Fibroblast of lung (primary cell): ENCODE data around the gene KCNK5. TPM values are rescaled to one million over a fixed set of nuclear protein-coding genes. Genes with fewer than 3 reads are reported as not detected.

Source experiments
- DNase-seq, 2 donors: peaks; one replicate each; pipeline versions ENCODE4 v3.0.0 to v3.0.0-alpha.2; 2010; ENCODE audit warnings: low read depth in 2 of 2
- H2AFZ ChIP-seq: 2 replicates; pipeline ENCODE4 v1.5.1; 2012; ENCODE audit warnings: low read length, control low read depth, inconsistent platforms
- H3K27ac ChIP-seq: 2 replicates; pipeline ENCODE4 v1.5.1; 2011; ENCODE audit warnings: low read length, control low read depth; ENCODE audit not compliant: insufficient read depth
- H3K27me3 ChIP-seq: 2 replicates; pipeline ENCODE4 v1.5.1; 2011; ENCODE audit warnings: mild to moderate bottlenecking, low read length; ENCODE audit not compliant: control insufficient read depth, insufficient read depth
- H3K36me3 ChIP-seq: 2 replicates; pipeline ENCODE4 v1.5.1; 2011; ENCODE audit warnings: low read length; ENCODE audit not compliant: control insufficient read depth, insufficient read depth
- H3K4me1 ChIP-seq: 2 replicates; pipeline ENCODE4 v1.5.1; 2011; ENCODE audit warnings: low read length; ENCODE audit not compliant: control insufficient read depth, insufficient read depth; ENCODE audit errors: extremely low read depth
- H3K4me2 ChIP-seq: 2 replicates; pipeline ENCODE4 v1.5.1; 2011; ENCODE audit warnings: low read length, control low read depth; ENCODE audit not compliant: insufficient read depth; ENCODE audit errors: extremely low read depth
- H3K4me3 ChIP-seq, 4 experiments: fragments of 200-600 bp in 1 of 4; sonication (generic) in 1 of 4; replicated peaks in 1 of 4; 2 replicates each; pipeline ENCODE4 v1.5.1; 2011 to 2016; ENCODE audit warnings: low read length in 4 of 4, low read depth in 3 of 4, mild to moderate bottlenecking in 3 of 4, control low read depth in 2 of 4, inconsistent platforms in 1 of 4, mixed read lengths in 1 of 4; ENCODE audit not compliant: insufficient read depth in 1 of 4; ENCODE audit errors: control extremely low read depth in 1 of 4
- H3K79me2 ChIP-seq: 2 replicates; pipeline ENCODE4 v1.5.1; 2012; ENCODE audit warnings: mild to moderate bottlenecking, low read length, inconsistent platforms; ENCODE audit not compliant: control insufficient read depth, insufficient read depth
- H3K9ac ChIP-seq: 2 replicates; pipeline ENCODE4 v1.5.1; 2011; ENCODE audit warnings: mild to moderate bottlenecking, low read length, control low read depth; ENCODE audit not compliant: insufficient read depth
- H3K9me3 ChIP-seq: 2 replicates; pipeline ENCODE4 v1.5.1; 2012; ENCODE audit warnings: low read depth, low read length; ENCODE audit not compliant: control insufficient read depth, insufficient read depth
- H4K20me1 ChIP-seq: 2 replicates; pipeline ENCODE4 v1.5.1; 2011; ENCODE audit warnings: low read length; ENCODE audit not compliant: control insufficient read depth, insufficient read depth; ENCODE audit errors: extremely low read depth
- EZH2 ChIP-seq: IDR thresholded peaks from 2 replicates; pipeline ENCODE4 v1.5.1; 2012; ENCODE audit warnings: low read length, control low read depth, mild to moderate bottlenecking; ENCODE audit errors: missing control alignments
- polyA plus RNA-seq, 2 donors: library from polyadenylated mRNA; depleted of rRNA in 1 of 2; stranded (reverse) in 1 of 2; unstranded in 1 of 2; fragments of >200 nt; gene quantifications; 2 replicates each; pipeline ENCODE4 v1.2.1, GENCODE V29; 2011 to 2012; ENCODE audit warnings: missing spikeins in 1 of 2
- total RNA-seq: library from RNA; depleted of rRNA; stranded (reverse); fragments of >200 nt; gene quantifications from 2 replicates; pipeline ENCODE4 v1.2.1, GENCODE V29; 2014
- TF ChIP-seq, protein P1 (sequence below), 2 donors: IDR thresholded peaks in 1 of 2; conservative IDR thresholded peaks in 1 of 2; 1 replicate in 1 of 2; 2 replicates in 1 of 2; pipeline ENCODE4 v1.5.1; 2011 to 2012; ENCODE audit warnings: low read length in 2 of 2, control low read depth in 1 of 2, inconsistent platforms in 1 of 2, low read depth in 1 of 2, mild to moderate bottlenecking in 1 of 2

KCNK5 gene
- total and polyA plus RNA-seq, 2 donors (not counting 1 experiment from before 2014, with no cell fraction given): under 0.01 to 0.02 TPM

DNA sequence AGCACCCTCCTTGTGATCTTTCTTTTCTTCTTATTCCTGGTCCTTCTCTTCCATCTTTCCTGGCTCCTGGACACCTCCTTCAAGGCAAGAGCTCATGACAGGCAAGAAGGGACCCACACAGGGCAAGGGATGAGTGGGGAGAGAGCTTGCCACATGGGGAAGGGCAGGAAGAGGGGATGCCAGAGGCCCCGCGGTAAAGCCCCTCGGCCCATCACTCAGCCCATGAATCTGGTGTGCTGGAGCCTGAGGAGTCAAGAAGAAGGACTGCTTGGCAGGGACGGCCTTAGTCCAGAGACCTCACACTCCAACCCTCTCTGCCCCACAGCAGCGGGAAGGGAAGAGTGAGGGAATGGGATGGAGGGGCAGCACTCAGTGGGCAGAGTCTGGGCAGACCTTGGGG is 62.0 kb downstream of the KCNK5 start:
- no peaks in the 10 kb centered on the region for H3K9me3 ChIP-seq
- no peaks in the 10 kb centered on the region for H3K36me3 ChIP-seq
- no peak for TF ChIP-seq EZH2
- TF ChIP-seq, protein P1, sequence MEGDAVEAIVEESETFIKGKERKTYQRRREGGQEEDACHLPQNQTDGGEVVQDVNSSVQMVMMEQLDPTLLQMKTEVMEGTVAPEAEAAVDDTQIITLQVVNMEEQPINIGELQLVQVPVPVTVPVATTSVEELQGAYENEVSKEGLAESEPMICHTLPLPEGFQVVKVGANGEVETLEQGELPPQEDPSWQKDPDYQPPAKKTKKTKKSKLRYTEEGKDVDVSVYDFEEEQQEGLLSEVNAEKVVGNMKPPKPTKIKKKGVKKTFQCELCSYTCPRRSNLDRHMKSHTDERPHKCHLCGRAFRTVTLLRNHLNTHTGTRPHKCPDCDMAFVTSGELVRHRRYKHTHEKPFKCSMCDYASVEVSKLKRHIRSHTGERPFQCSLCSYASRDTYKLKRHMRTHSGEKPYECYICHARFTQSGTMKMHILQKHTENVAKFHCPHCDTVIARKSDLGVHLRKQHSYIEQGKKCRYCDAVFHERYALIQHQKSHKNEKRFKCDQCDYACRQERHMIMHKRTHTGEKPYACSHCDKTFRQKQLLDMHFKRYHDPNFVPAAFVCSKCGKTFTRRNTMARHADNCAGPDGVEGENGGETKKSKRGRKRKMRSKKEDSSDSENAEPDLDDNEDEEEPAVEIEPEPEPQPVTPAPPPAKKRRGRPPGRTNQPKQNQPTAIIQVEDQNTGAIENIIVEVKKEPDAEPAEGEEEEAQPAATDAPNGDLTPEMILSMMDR (conservative IDR thresholded peaks at IDR 0.05 in 1 of 2, IDR thresholded peaks at IDR 0.05 in 1 of 2; ENCODE audit: low read depth in 1 of 2, low read length in 2 of 2): no peak
- H3K27ac ChIP-seq: no peak overlapping the region
- no peaks in the 10 kb centered on the region for H4K20me1 ChIP-seq
- H3K27me3 ChIP-seq: no peaks in the 10 kb centered on the region
- no peak overlapping the region for H3K4me2 ChIP-seq
- H2AFZ ChIP-seq: no peak overlapping the region
- DNase-seq: no peak
- no peak overlapping the region for H3K4me3 ChIP-seq
- H3K79me2 ChIP-seq: no peaks in the 10 kb centered on the region
- no peak overlapping the region for H3K9ac ChIP-seq
- no peaks in the 10 kb centered on the region for H3K4me1 ChIP-seq

- DNase-seq: no peak
- H3K4me3 ChIP-seq: no peak overlapping the region
- H2AFZ ChIP-seq: no peak overlapping the region
- H3K4me1 ChIP-seq: no peaks in the 10 kb centered on the region
- no peaks in the 10 kb centered on the region for H3K79me2 ChIP-seq
- no peaks in the 10 kb centered on the region for H4K20me1 ChIP-seq
- H3K27ac ChIP-seq: no peak overlapping the region
- H3K9me3 ChIP-seq: no peaks in the 10 kb centered on the region
- no peak for TF ChIP-seq EZH2
- TF ChIP-seq, protein P1 (conservative IDR thresholded peaks at IDR 0.05 in 1 of 2, IDR thresholded peaks at IDR 0.05 in 1 of 2; ENCODE audit: low read depth in 1 of 2, low read length in 2 of 2): no peak
- H3K36me3 ChIP-seq: no peaks in the 10 kb centered on the region
- no peak overlapping the region for H3K9ac ChIP-seq
- no peak overlapping the region for H3K4me2 ChIP-seq
- no peaks in the 10 kb centered on the region for H3K27me3 ChIP-seq
These were observed 62.4 kb downstream of the KCNK5 start for GRCh38 chr6:39166912-39167290.

DNA sequence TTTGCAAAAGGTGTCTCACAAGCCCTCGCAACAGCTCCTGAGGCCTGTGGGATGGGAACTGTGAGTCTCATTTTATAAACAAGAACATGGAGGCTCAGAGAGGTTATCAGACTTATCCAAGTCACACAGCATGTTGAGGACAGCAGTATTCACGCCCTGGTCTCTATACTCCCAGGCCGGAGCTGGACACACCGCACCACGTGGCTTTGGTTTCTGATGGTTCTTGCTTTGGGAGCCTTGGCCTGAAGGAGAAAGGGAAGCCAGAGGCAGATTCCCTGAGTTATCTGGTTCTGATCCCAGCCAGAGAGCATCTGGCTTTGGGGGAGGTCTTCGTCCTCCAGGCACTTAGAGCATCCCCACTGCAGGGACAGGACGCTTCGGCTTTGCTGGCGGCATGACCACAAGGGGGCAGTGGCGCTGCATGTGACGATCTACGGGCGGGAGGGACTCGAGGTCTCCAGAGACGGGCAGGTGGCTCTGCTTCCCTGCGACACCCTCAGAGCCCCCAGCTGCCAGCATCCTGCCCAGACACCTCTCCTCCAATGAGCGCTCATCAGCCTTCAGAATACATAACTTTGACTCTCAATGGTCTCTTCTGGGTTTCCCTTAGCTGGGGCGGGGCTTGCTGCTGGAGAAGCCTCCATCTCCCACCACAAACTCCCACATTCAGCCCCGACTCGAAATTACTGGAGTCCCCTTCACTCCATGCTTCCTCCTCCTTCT is 62.9 kb downstream of the KCNK5 start:
- H4K20me1 ChIP-seq: no peaks in the 10 kb centered on the region
- no peak overlapping the region for H2AFZ ChIP-seq
- no peaks in the 10 kb centered on the region for H3K4me1 ChIP-seq
- no peaks in the 10 kb centered on the region for H3K9me3 ChIP-seq
- peak; percentile 14 to 51 for DNase-seq
- H3K79me2 ChIP-seq: no peaks in the 10 kb centered on the region
- no peak overlapping the region for H3K4me3 ChIP-seq
- H3K36me3 ChIP-seq: no peaks in the 10 kb centered on the region
- no peak overlapping the region for H3K4me2 ChIP-seq
- TF ChIP-seq, protein P1 (conservative IDR thresholded peaks at IDR 0.05 in 1 of 2, IDR thresholded peaks at IDR 0.05 in 1 of 2; ENCODE audit: low read depth in 1 of 2, low read length in 2 of 2): peak; percentile 57 to 85
- no peak for TF ChIP-seq EZH2
- H3K9ac ChIP-seq: no peak overlapping the region
- H3K27ac ChIP-seq: no peak overlapping the region
- H3K27me3 ChIP-seq: no peaks in the 10 kb centered on the region
